ENCODE results near the gene CSMD2. TPM values are rescaled to one million over a fixed set of nuclear protein-coding genes. Genes with fewer than 3 reads are reported as not detected.

Gene CSMD2
- total and polyA plus RNA-seq, 2 experiments from 2014 or later: 5.3 to 16.6 TPM

DNA sequence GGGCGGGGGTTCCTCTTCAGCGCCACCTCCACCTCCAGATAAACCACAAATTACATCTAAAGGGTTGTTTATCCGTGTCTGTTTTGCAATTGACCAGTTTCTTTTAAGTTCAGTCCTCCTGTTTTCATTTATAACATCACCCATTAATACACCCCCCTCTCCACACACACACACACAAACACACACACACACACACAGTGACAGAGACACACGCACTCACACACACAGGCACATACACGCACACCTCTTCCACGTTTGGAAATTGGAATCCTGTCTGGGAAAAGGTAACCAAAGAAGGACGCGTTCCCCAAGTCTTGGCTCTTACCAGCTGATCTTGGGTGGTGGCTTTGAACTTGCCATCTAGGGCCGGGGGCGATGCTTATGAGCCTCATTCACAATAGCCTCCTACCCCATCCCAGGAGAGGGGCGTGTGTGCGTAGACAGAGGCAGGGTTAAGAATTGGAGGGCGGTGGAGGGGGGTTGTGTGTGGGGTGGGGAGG is 442 bp upstream of the CSMD2 start:
- peaks cover 5% of the 10 kb centered on the region; the same call in 1 of the 2 replicates for H3K27me3 ChIP-seq (ENCODE audit: insufficient read depth)
- peak overlapping the region; percentile 99 for H3K4me2 ChIP-seq
- H3K27me3 Mint-ChIP-seq (ENCODE audit: insufficient read depth, low read depth, poor library complexity): peaks cover 8% of the 10 kb centered on the region
- peak; percentile 71 for DNase-seq (ENCODE audit: low spot score)
- H3K9me3 Mint-ChIP-seq: no peaks in the 10 kb centered on the region
- H3K4me3 ChIP-seq: peak overlapping the region; percentile 91
- no peak overlapping the region for H3K27ac ChIP-seq (ENCODE audit: low read depth)
- H3K9me2 ChIP-seq (ENCODE audit: insufficient read depth): no peaks in the 10 kb centered on the region
- peak overlapping the region; percentile 75 for H3K27ac Mint-ChIP-seq
- no peaks in the 10 kb centered on the region for H3K36me3 ChIP-seq (ENCODE audit: insufficient read depth)
- peaks cover 39% of the 10 kb centered on the region for H3K4me1 Mint-ChIP-seq
- 0 out of 2 replicates have a peak, but pooled peaks cover 8% of the 10 kb centered on the region for H3F3A ChIP-seq (replicated peaks; ENCODE audit: low read depth)
- ATAC-seq: peak; percentile 0; the same call in 2 of the 3 replicates
- H4K20me1 ChIP-seq (replicated peaks; ENCODE audit: insufficient read depth): peaks cover 9% of the 10 kb centered on the region
- H3K4me3 Mint-ChIP-seq: peak overlapping the region; percentile 88
- H3K4me1 ChIP-seq (ENCODE audit: insufficient read depth): peaks cover 47% of the 10 kb centered on the region
- peaks cover 49% of the 10 kb centered on the region for H3K79me2 ChIP-seq (replicated peaks; ENCODE audit: insufficient read depth)
- H2AFZ ChIP-seq: 0 out of 2 replicates have a peak overlapping the region, but pooled peaks have one; percentile 59
- H3K36me3 Mint-ChIP-seq (ENCODE audit: low read depth): peaks cover 9% of the 10 kb centered on the region
- no peak for TF ChIP-seq JUNB (IDR thresholded peaks at IDR 0.05; ENCODE audit: unreplicated experiment)
- no peak for TF ChIP-seq ZNF331 (CRISPR knock-in tag; IDR thresholded peaks at IDR 0.05; ENCODE audit: low read depth)

- DNase-seq (ENCODE audit: low spot score): peak; percentile 72
- H3K9me2 ChIP-seq (ENCODE audit: insufficient read depth): no peaks in the 10 kb centered on the region
- TF ChIP-seq ZNF114 (CRISPR knock-in tag; IDR thresholded peaks at IDR 0.05) (no peak), CTCF (conservative IDR thresholded peaks at IDR 0.05; ENCODE audit: low read depth in 2 of 2) (no peak), POLR2AphosphoS5 (IDR thresholded peaks at IDR 0.05; ENCODE audit: low read depth) (no peak)
- H4K20me1 ChIP-seq (replicated peaks; ENCODE audit: insufficient read depth): peaks cover 17% of the 10 kb centered on the region
- 0 out of 2 replicates have a peak, but pooled peaks cover 8% of the 10 kb centered on the region for H3F3A ChIP-seq (replicated peaks; ENCODE audit: low read depth)
- H3K27ac ChIP-seq (ENCODE audit: low read depth): peak overlapping the region; percentile 87; the same call in 1 of the 2 replicates
- H3K4me1 ChIP-seq (ENCODE audit: insufficient read depth): peaks cover 39% of the 10 kb centered on the region
- H3K79me2 ChIP-seq (replicated peaks; ENCODE audit: insufficient read depth): peaks cover 63% of the 10 kb centered on the region
- no peaks in the 10 kb centered on the region for H3K36me3 ChIP-seq (ENCODE audit: insufficient read depth)
- H3K27me3 ChIP-seq (ENCODE audit: insufficient read depth): peaks cover 5% of the 10 kb centered on the region; the same call in 1 of the 2 replicates
- H3K4me2 ChIP-seq: peak overlapping the region; percentile 99
- H2AFZ ChIP-seq: peak overlapping the region; percentile 76; the same call in 1 of the 2 replicates
- peak overlapping the region; percentile 93 for H3K4me3 Mint-ChIP-seq
- H3K27me3 Mint-ChIP-seq (ENCODE audit: insufficient read depth, low read depth, poor library complexity): peaks cover 8% of the 10 kb centered on the region
- peak; percentile 5 for ATAC-seq
- peaks cover 30% of the 10 kb centered on the region for H3K4me1 Mint-ChIP-seq
- H3K9me3 Mint-ChIP-seq: no peaks in the 10 kb centered on the region
- peaks cover 20% of the 10 kb centered on the region for H3K36me3 Mint-ChIP-seq (ENCODE audit: low read depth)
- peak overlapping the region; percentile 91 for H3K4me3 ChIP-seq
- H3K27ac Mint-ChIP-seq: no peak overlapping the region
These were observed 968 bp downstream of the CSMD2 start for GRCh38 chr1:34163792-34164731.
